NCI-H1694 (cell line): ENCODE results near the gene ULBP2.
"Not testable (repeated sequence)": the region's sequence is repeated elsewhere in the genome, so short reads cannot be mapped to it uniquely, and the experiment has no call there.

Experiments used
- DNase-seq: peaks from one replicate; lab custom pipeline; 2025; lab: John Stamatoyannopoulos, UW

Gene ULBP2

GRCh38 chr6:149969635-149970034 lies 27.8 kb downstream of the ULBP2 start:
- DNase-seq: no peak

DNA sequence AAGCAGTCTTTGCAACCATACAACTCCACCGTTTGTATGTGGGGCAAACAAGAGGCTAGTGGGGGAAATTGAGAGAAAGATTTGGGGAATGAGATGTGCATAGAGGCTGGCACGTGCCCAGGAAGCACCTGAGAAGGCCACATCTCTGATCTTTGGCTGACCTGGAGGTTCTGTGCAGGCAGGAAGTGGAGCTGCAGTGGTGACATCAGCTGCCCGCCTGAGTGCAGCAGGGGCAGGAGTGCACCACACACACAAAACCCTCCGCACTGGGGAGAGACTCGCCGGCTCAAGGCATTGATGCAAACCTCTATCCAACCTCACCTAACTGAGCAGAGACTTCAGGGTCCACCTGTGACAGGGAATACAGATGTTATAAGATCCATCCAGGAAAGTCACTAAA lies 32.6 kb downstream of the ULBP2 start:
- DNase-seq: not testable (repeated sequence)

DNA sequence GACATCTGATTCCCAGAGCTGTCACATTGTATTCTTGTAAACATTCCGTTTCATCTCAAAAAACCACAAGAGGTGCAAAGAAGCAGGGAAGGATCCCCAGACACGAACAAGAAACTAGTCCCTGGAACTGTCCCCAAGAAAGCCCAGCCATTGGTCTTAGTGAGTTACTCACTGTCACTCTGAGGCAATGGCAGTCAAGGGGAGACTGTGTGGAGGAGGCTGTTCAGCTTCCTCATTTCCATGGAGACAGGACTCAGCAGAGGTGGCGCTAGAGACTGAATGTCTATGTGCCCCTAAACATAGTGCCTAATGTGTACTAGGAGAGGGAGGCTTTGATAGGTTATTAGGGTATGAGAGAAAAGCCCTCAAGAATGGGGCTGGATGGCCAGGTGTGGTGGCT lies 33.0 kb downstream of the ULBP2 start:
- no peak for DNase-seq

DNA sequence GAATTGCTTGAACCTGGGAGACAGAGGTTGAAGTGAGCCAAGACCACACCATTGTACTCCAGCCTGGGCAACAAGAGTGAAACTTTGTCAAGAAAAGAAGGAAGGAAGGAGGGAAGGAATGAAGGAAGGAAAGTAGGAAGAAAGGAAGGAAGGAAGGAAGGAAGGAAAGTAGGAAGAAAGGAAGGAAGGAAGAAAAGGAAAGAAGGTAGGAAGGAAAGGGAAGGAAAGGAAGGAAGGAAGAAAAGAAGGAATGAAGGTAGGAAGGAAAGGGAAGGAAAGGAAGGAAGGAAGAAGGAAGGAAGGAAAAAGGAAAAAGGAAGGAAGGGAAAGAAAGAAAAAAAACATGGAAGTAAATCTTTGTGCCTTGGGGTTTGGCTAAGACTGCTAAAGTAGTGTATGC lies 33.6 kb downstream of the ULBP2 start:
- no peak for DNase-seq

DNA sequence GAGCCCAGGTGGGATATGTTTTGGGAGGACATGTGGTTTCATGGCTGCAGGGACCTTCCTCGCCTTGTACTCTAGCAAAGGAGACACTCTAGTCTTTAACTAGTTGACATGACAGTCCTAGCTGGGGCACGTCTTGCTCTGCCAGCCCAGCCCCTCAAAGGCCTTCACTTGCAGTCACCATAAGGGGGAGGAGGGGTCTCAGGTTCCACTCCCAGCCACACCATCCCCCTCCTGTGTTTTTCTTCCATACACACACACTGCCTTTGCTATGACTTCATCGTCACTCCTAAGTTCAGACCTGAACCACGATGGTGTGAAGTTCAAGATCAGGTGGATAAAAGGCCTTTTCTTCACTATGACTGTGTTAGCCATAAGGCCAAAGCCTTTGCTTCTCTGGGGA lies 35.4 kb downstream of the ULBP2 start:
- no peak for DNase-seq

DNA sequence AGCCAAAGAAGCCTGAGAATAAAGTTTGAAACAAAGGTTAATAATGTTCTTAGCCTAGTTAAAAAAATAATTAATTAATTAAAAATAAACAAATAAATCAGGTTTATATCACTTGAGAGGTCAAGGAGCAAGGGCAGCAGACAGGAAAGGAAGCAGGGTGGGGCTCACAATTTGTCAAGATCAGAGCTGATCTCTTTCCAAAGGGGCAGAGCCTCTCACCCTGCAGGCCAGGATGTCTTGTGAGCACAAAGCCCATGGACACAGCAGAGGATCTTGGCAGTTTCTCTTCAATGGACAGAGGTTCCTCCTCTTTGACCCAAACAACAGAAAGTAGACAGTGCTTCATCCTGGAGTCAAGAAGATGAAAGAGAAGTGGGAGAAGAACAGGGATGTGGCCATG lies 36.8 kb downstream of the ULBP2 start:
- DNase-seq: no peak

- DNase-seq: no peak
Measured at GRCh38 chr6:149979293-149979692, 37.5 kb downstream of the ULBP2 start.

DNA sequence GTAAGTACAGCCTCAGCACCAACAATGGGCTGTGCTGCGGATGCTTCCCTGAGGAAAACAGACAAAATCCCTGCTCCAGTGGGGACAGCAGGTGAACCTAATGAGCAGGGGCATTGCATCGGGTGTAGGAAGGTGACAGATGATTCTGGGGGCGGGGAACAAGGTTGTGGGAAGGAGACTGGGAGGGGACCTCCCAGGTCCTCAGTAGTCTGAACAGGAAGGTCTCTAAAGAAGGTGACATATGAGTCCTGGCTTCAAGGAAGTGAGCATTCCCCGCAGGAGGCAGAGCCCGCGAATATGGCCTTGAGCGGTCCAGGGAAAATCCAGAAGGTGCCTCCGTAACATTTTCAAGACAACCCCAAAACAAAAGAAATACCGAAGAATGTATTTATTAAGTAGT lies 41.3 kb downstream of the ULBP2 start:
- no peak for DNase-seq

GRCh38 chr6:149984773-149985172 lies 43.0 kb downstream of the ULBP2 start:
- no peak for DNase-seq

DNA sequence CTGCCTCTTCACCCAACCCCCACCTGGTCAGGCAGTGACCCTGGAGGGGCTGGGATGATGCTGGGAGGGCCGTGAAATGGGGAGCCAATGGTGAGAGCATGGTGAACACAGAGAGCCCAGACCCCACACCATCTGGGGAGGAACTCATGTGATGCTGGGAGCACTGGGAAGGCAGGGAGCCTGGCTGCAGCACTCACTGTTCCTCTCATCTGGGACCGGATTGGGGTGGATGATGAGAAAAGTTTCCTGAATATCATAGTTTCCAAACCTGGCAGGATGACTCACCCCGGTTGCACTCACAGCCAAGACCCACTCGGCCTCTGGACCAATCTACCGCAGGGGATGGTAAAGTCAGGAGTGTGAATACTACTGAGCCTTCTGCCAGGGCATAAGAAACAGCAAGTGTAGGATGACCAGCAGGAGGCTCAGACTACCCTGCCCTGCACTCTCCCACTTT lies 43.7 kb downstream of the ULBP2 start:
- no peak for DNase-seq

DNA sequence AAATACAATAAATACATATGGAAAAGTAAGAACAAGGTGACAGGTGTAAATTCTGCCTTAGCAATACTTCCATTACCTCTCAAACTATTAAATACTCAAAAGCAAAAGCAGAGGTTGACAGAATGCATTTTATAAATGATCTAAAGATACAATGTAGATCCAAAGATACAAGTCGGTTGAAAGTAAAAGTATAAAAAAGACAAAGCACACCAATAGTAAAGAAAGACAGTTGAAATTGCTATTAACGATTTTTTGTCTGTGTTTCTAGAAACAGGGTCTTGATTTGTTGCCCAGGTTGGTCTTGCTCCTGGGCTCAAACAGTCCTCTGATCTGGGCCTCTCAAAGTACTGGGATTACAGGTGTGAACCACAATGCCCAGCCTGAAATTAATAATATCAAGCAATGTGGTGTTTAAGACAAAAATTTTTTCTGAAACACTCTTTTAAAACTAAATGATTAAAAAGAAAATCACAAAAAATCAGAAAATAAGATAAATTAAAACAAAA lies 45.8 kb downstream of the ULBP2 start:
- DNase-seq: no peak

GRCh38 chr6:149988550-149989346 lies 46.9 kb downstream of the ULBP2 start:
- no peak for DNase-seq

DNA sequence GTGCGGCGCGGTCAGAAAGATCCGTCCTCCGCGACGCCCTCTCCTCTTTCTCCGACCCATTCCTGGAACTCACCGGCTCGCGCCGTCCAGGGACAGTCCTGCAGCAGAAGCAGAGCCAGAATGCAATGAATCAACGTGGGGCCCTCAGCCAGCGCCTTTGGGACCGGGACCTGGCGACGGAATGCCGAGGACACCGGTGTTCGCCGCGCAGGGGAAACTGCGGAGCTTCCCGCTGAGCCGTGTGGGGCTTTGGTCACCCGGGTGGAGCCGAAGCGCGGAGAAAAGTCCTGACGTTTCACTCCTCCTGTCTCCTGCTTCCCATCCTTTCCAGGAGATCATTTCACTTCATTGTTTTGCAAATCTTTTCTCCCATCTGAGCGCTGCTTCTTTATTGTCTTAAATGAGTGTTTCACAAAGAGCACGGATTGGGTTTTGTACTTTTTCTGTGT lies 48.4 kb downstream of the ULBP2 start:
- no peak for DNase-seq

DNA sequence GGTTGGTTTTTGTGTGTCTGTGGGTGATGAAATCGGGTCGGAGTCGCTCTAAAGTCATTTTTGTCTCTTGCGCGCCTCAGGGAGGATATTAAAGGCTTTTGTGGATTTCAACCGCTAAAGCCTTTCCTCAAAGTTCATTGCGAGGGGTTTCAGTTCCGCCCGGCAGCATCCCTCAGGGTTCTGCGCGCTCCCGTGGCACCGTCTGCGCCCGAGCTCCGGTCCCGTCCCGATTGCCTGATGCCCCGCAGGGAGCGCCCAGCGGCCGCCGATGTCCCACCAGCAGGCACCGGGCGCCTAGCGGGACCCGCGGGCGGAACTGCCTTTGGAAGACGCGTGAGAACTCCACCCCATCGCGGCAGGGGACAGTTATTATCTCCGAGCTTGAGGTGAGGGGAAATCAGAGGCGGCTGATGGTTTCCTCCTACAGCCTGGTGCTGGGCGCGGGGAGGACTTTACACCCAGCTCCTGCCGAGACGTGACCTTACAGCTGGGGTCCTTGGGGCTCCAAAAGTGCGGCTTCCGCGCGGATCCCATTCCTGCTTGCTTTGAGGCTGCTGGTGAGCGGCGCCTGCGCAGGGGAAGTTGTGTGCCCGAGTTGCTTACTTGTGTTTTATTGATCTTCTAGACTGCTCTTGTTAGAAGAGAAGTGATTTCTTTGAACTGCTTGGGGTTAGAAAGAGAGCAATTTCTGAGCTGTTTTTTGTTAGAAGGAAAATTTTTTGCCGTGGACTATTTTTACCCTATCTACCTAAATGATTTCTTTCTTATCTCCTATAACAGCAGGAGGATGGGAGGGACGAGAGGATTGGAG lies 49.1 kb downstream of the ULBP2 start:
- DNase-seq: no peak

DNA sequence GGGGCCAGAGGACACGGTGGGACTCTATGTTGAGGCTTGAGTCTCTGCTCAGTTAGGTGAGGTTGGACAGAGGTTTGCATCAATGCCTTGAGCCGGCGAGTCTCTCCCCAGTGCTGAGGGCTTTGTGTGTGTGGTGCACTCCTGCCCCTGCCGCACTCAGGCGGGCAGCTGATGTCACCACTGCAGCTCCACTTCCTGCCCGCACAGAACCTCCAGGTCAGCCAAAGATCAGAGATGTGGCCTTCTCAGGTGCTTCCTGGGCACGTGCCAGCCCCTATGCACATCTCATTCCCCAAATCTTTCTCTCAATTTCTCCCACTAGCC lies 49.6 kb downstream of the ULBP2 start:
- DNase-seq: not testable (repeated sequence)

- DNase-seq: no peak
Measured at GRCh38 chr6:149991838-149992237, 50.0 kb downstream of the ULBP2 start.

DNA sequence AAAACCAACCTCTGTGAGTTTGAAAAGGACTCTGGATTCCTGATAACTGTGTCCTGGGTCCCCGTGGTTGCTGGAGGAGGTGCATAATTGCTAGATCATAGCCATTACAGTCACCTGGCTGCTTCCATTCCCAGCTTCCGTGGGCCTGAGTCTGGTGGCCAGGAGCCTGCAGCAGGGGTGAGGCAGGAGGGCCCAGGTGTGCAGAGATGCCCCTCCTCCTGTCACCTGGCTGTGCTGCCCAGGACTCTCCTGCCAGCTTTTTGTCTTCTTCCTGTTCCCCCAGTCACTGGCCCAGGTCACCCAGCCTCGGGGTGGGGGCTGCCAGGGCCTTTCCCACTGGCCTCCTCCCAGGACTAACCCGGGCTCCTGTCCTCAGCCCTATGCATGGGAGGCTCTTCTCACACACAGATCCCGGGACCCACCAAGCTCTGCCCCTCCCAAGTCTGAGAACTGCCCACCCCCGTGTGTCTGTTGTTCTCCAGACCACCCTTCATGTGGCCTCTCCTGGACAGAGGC lies 53.5 kb downstream of the ULBP2 start:
- no peak for DNase-seq

GRCh38 chr6:149995971-149996370 lies 54.2 kb downstream of the ULBP2 start:
- no peak for DNase-seq
